GM15510 (cell line): ENCODE measurements around the gene ZHX3.

Experiments used
- POLR2A ChIP-seq: IDR thresholded peaks from 3 replicates; pipeline ENCODE4 v1.6.1; 2011; ENCODE audit warnings: borderline replicate concordance; ENCODE audit not compliant: insufficient read length; ENCODE audit errors: extremely low read depth

ZHX3 gene

DNA sequence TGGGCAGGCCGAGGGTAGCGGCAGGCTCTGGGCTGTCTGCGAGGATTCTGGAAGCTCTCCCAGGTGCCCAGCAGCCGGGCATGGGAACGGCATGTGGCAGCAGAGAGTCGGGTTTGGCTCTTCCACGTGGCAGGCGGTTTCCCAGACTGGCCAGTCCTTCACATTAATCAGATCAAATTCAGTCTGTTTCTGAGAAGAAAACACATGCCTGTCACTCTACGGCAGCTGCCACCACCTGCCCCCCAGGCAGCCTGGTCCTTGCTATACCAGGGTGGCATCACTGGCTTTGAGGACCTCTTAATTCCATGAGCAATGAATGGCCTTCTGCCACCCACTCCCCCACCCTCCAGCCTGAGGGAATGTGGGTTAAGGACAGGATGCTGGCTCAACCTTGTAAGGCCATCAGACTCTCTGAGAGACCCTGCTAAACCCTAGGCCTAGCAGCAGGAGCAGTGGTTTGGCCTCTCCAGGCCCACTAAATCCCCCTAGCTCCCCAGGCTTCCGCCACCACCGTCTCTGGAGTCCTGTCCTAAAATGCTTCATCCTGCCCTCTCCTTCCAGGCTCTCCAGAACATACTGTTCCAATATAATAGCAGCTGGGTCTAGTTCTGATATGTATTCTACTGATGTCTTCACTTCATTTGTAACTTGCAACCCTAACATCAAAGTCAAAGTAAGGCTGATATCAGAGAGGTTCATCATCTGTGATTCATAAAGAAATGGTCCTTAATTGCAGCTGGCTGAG is 132.3 kb downstream of the ZHX3 start:
- no peak for TF ChIP-seq POLR2A

- no peak for TF ChIP-seq POLR2A
Measured at GRCh38 chr20:41183831-41184230, 133.7 kb downstream of the ZHX3 start.

GRCh38 chr20:41183391-41183790 is 134.1 kb downstream of the ZHX3 start:
- no peak for TF ChIP-seq POLR2A

DNA sequence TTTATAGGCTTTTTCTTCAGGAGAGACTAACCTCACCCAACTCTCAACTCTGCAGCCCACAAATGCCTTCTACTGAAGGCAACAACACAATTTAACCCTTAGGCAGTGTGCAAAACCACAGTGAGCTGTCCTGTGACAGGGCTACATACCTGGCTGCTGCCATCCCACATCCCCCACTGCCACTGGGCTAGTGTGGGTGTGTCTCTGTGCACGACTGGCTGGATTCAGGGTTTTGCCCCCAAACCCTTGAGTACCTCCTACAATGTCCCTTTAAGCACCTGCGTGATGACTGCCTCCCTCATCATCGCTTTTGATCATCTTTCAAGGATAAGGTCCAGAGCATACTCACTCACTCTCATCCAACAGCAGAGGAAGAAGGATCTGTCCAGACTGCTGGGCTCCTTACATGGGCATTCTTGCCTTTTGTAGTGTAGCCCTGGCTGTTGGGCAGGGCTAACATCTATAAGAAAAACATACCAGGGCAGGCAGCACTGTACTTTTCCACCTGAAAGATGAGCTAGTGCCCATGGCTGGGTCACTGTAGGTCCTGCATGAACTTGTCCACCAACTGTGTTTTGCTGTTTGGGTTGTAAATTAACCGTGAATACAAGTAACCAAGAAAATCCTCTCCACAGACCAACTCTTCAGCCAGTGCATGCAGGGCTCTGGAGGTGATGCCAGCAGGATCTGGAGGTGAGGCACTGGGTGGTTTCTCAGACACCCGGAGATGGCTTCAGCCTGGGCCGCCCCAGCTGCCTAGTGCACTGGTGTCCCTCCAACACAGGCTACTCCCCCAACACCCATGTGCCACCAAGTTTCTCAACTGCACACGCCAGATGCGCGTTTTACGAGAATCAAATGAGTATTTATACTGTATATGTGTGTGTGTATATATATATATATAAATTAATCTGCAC is 135.0 kb downstream of the ZHX3 start:
- TF ChIP-seq POLR2A = no peak

GRCh38 chr20:41181567-41181966 is 136.0 kb downstream of the ZHX3 start:
- TF ChIP-seq POLR2A = no peak

- no peak for TF ChIP-seq POLR2A
Measured at GRCh38 chr20:41180599-41181333, 136.8 kb downstream of the ZHX3 start.

- no peak for TF ChIP-seq POLR2A
Measured at GRCh38 chr20:41179961-41180360, 137.6 kb downstream of the ZHX3 start.

DNA sequence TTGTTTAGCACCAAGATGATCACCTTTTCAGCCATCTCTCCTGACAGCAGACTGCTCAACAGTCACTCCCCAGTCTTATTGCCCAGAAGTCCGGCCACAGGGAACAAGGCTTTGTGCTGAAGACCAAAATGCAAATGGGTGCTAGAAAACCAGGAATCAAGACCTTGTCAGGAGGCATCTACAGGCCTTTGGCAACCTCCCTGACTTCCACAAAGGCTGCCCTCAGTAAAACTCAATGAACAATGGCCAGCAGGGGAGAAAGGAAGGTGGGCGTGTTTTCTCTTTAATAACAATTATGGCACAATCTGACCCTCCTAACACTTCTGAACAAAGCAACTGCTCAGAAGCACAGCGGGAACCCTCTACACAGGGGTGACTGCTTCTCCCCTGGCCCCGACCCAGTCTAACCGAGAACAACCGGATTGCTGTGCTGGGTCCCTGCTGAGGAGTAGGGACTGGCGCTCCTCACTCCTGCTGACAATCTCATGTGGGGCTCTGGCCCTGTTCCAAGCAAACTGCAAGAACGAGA is 138.6 kb downstream of the ZHX3 start:
- no peak for TF ChIP-seq POLR2A

- TF ChIP-seq POLR2A = no peak
Measured at GRCh38 chr20:41178495-41178894, 139.0 kb downstream of the ZHX3 start.

GRCh38 chr20:41177636-41178035 is 139.9 kb downstream of the ZHX3 start:
- no peak for TF ChIP-seq POLR2A

DNA sequence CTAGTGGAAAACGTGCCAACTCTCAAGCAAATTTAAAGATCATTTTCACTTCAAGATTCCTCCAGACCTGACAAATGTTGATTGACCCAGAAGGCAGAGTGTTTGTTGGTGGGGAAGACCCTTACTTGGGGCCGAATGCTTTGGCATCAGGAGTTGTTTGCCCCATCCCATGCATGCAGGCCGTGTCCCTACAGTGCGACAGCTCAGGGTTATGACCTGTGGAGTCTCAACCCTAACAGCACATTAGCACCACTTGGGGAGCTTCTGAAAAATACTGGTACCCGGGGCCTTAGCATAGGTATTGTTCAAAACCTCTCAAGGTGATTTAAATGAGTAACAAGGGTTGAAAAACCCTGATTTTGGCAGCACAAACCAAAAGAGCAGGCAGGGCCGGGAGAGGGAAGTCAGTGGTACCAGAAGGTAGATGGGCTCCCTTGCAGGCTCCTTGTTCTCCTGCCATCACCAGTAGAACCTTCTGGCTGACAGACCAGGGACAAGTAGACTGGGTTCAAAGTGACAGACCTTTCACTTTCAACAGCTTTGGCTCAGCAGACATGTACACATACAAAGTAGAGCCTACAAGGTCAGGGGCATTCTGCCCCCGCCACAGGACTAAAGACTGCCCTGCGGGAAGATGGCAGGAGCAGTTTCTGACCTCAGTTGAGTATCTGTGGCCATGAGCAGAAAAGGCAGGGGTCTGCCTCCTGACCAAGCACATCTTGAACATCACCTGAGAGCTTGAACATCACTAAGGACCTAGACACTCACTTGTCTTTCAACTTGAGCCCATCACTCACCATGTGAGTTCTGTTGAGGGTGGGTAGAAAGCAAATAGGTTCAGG is 140.6 kb downstream of the ZHX3 start:
- no peak for TF ChIP-seq POLR2A

GRCh38 chr20:41175727-41176330 is 141.7 kb downstream of the ZHX3 start:
- no peak for TF ChIP-seq POLR2A

DNA sequence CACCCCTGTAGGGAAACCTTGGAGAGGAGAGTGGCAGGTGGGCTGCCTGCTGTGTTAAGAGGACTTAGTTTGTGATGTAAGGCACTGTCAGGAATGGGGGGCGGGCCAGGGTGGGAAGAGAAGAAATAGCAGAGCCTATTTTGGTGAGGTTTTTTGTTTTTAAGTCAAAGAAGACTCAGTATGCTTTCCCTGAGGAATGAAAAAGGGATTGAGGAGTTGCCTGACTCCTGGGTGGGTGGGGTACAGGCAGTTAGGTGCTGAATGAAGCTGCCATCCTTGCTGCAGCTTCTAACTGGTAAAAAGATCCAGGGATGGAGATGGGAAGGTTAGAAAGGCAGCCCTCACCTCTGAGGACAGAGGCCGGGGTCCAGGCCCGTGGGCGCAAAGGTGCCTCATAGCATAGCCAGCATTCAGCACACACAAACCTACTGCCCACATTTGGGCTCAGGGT is 142.3 kb downstream of the ZHX3 start:
- TF ChIP-seq POLR2A = no peak
